SK-N-SH treated with all-trans-retinoic acid at 6 μM for 48 hours (cell line): ENCODE measurements around the gene ATOX1.
"Not testable (repeated sequence)": the region's sequence is repeated elsewhere in the genome, so short reads cannot be mapped to it uniquely, and the experiment has no call there.

Source experiments
- BACH2 ChIP-seq: fragments of 250-450 bp; sonication (Bioruptor Pico); IDR thresholded peaks from 2 replicates; pipeline ENCODE4 v1.9.0; 2021; ENCODE audit warnings: mild to moderate bottlenecking, borderline replicate concordance
- CREB5 ChIP-seq: fragments of 250-450 bp; sonication (Bioruptor Pico); IDR thresholded peaks from 2 replicates; pipeline ENCODE4 v1.5.1; 2020; ENCODE audit warnings: low read depth, mild to moderate bottlenecking, moderate library complexity
- RARB ChIP-seq: fragments of 250-450 bp; sonication (Bioruptor Pico); IDR thresholded peaks from 2 replicates; pipeline ENCODE4 v1.8.0; 2021; ENCODE audit warnings: mild to moderate bottlenecking, moderate library complexity
- ZFP3 ChIP-seq: fragments of 250-450 bp; sonication (Bioruptor Pico); IDR thresholded peaks from 2 replicates; pipeline ENCODE4 v1.5.0; 2020; ENCODE audit warnings: mild to moderate bottlenecking, moderate library complexity
- ZNF565 ChIP-seq: fragments of 450-650 bp; formaldehyde crosslinking; conservative IDR thresholded peaks from 2 replicates; pipeline ENCODE4 v1.5.0; 2020; ENCODE audit warnings: low read depth, mild to moderate bottlenecking, moderate library complexity

- TF ChIP-seq BACH2 (CRISPR knock-in tag); ZFP3 (CRISPR knock-in tag); CREB5; ZNF565; RARB: not testable (repeated sequence)
Observed at GRCh38 chr5:151698081-151698480, 60.4 kb downstream of the ATOX1 start.
